Tongue (tissue), 2 donors: ENCODE data around the gene ZNF433. TPM values are rescaled to one million over a fixed set of nuclear protein-coding genes. Genes with fewer than 3 reads are reported as not detected.
"Not testable (repeated sequence)": the region's sequence is repeated elsewhere in the genome, so short reads cannot be mapped to it uniquely, and the experiment has no call there.

Experiments
- DNase-seq: peaks from one replicate; pipeline ENCODE4 v3.0.0-alpha.2; 2015
- total RNA-seq: library from RNA; depleted of rRNA; stranded (reverse); fragments of >200 nt; gene quantifications from one replicate; pipeline ENCODE4 v1.2.3, GENCODE V29; 2014

The ZNF433 gene
- 11.9 TPM for total RNA-seq

GRCh38 chr19:12035220-12036172, at the start of gene ZNF433:
Gene ZNF433 (minus strand): TSS chr19:12035679. CDS start chr19:12035539, 140 bp downstream.
- peak; percentile 96 for DNase-seq

GRCh38 chr19:12083336-12083735, 47.9 kb upstream of the ZNF433 start:
- not testable (repeated sequence) for DNase-seq

- DNase-seq: no peak
These were observed 41.9 kb upstream of the ZNF433 start for GRCh38 chr19:12077375-12077774.

GRCh38 chr19:12076331-12076730, 40.9 kb upstream of the ZNF433 start:
- DNase-seq: not testable (repeated sequence)

GRCh38 chr19:12075538-12076139, 40.2 kb upstream of the ZNF433 start:
- DNase-seq: no peak

- DNase-seq: peak; percentile 96
These were observed 29.4 kb upstream of the ZNF433 start, which contains the start of gene ZNF844 for GRCh38 chr19:12064590-12065538. Gene ZNF844 (plus strand): TSS chr19:12064731. CDS start chr19:12064874, 143 bp downstream.

GRCh38 chr19:12055784-12056183, 20.3 kb upstream of the ZNF433 start:
- no peak for DNase-seq

- DNase-seq: peak; percentile 94
These were observed 17.2 kb upstream of the ZNF433 start, which contains the start of gene ZNF878 for GRCh38 chr19:12052497-12053169. Gene ZNF878 (minus strand): TSS chr19:12052961. CDS start chr19:12052801, 160 bp downstream.

- no peak for DNase-seq
These were observed 16.6 kb upstream of the ZNF433 start for GRCh38 chr19:12052091-12052496.

- DNase-seq: no peak
These were observed 12.4 kb upstream of the ZNF433 start for GRCh38 chr19:12047868-12048267.

GRCh38 chr19:12043752-12044422, 8.4 kb upstream of the ZNF433 start:
- no peak for DNase-seq

- DNase-seq: no peak
These were observed 7.4 kb upstream of the ZNF433 start for GRCh38 chr19:12042893-12043292.

- DNase-seq: peak; percentile 24
These were observed 859 bp downstream of the ZNF433 start for GRCh38 chr19:12034620-12035019.

- peak; percentile 7 for DNase-seq
These were observed 1.3 kb downstream of the ZNF433 start for GRCh38 chr19:12034198-12034597.

- DNase-seq: no peak
These were observed 19.7 kb downstream of the ZNF433 start for GRCh38 chr19:12015753-12016116.

- no peak for DNase-seq
These were observed 20.3 kb downstream of the ZNF433 start for GRCh38 chr19:12015015-12015752.

GRCh38 chr19:12000152-12000981, 35.1 kb downstream of the ZNF433 start:
- no peak for DNase-seq

- no peak for DNase-seq
These were observed 40.3 kb downstream of the ZNF433 start for GRCh38 chr19:11995174-11995573.

- DNase-seq: not testable (repeated sequence)
These were observed 43.6 kb downstream of the ZNF433 start for GRCh38 chr19:11991921-11992320.
